SK-N-SH treated with all-trans-retinoic acid at 6 μM for 48 hours (cell line): ENCODE results near the gene TTC3.

Source experiments
- ARNTL ChIP-seq: fragments of 450-650 bp; formaldehyde crosslinking; IDR thresholded peaks from 2 replicates; pipeline ENCODE4 v1.5.0; 2020; ENCODE audit warnings: low read depth, mild to moderate bottlenecking, moderate library complexity, borderline replicate concordance
- CREB5 ChIP-seq: fragments of 250-450 bp; sonication (Bioruptor Pico); IDR thresholded peaks from 2 replicates; pipeline ENCODE4 v1.5.1; 2020; ENCODE audit warnings: low read depth, mild to moderate bottlenecking, moderate library complexity
- OSR1 ChIP-seq: fragments of 250-450 bp; sonication (Bioruptor Pico); IDR thresholded peaks from 2 replicates; pipeline ENCODE4 v1.8.0; 2022; ENCODE audit warnings: moderate library complexity, mild to moderate bottlenecking, inconsistent platforms
- SNAI2 ChIP-seq: fragments of 250-450 bp; sonication (Bioruptor Pico); IDR thresholded peaks from 2 replicates; pipeline ENCODE4 v1.5.0; 2020; ENCODE audit warnings: mild to moderate bottlenecking, moderate library complexity
- ZFP30 ChIP-seq: fragments of 450-650 bp; formaldehyde crosslinking; IDR thresholded peaks from 2 replicates; pipeline ENCODE4 v1.5.0; 2022; ENCODE audit warnings: mild to moderate bottlenecking, moderate library complexity
- ZNF70 ChIP-seq: fragments of 450-650 bp; formaldehyde crosslinking; IDR thresholded peaks from 2 replicates; pipeline ENCODE4 v1.5.0; 2020; ENCODE audit warnings: mild to moderate bottlenecking, moderate library complexity
- TF ChIP-seq, protein P1 (sequence below): fragments of 250-450 bp; sonication (Bioruptor Pico); IDR thresholded peaks from 2 replicates; pipeline ENCODE4 v1.8.0; 2020; ENCODE audit warnings: mild to moderate bottlenecking, moderate library complexity, borderline replicate concordance

GRCh38 chr21:37202221-37203110, 129.4 kb downstream of the TTC3 start:
- TF ChIP-seq ZNF70 (CRISPR knock-in tag) (no peak), SNAI2 (CRISPR knock-in tag) (no peak), CREB5 (CRISPR knock-in tag) (no peak), ARNTL (CRISPR knock-in tag) (no peak), OSR1 (CRISPR knock-in tag) (no peak), ZFP30 (no peak)
- TF ChIP-seq, protein P1, sequence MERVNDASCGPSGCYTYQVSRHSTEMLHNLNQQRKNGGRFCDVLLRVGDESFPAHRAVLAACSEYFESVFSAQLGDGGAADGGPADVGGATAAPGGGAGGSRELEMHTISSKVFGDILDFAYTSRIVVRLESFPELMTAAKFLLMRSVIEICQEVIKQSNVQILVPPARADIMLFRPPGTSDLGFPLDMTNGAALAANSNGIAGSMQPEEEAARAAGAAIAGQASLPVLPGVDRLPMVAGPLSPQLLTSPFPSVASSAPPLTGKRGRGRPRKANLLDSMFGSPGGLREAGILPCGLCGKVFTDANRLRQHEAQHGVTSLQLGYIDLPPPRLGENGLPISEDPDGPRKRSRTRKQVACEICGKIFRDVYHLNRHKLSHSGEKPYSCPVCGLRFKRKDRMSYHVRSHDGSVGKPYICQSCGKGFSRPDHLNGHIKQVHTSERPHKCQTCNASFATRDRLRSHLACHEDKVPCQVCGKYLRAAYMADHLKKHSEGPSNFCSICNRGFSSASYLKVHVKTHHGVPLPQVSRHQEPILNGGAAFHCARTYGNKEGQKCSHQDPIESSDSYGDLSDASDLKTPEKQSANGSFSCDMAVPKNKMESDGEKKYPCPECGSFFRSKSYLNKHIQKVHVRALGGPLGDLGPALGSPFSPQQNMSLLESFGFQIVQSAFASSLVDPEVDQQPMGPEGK (CRISPR knock-in tag), result no peak
